Skin epidermis (tissue), 12 donors: ENCODE data around the gene FBXL22.
A peak's percentile ranks its signal among the peaks of the same experiment; 100 is the strongest.

Experiments
- H3K27ac ChIP-seq, 21 experiments: fragments of 200-600 bp; sonication (generic) in 11 of 21; one replicate each; pipeline ENCODE4 v1.5.0; 2020; ENCODE audit warnings: mild to moderate bottlenecking in 3 of 21, inconsistent platforms in 2 of 21, moderate library complexity in 2 of 21
- H3K4me3 ChIP-seq, 7 experiments: fragments of 200-600 bp; sonication (generic) in 2 of 7; one replicate each; pipeline ENCODE4 v1.5.0; 2020; ENCODE audit warnings: inconsistent platforms in 2 of 7, mild to moderate bottlenecking in 2 of 7, moderate library complexity in 1 of 7

The FBXL22 gene

GRCh38 chr15:63597038-63597790 is at the start of gene FBXL22:
Gene FBXL22 (plus strand): TSS chr15:63597387. CDS start chr15:63597393, 6 bp downstream.
- H3K27ac ChIP-seq: peak within 1 kb of the TSS in 18 of 21 experiments; percentile 1 to 90 (median 56)
- no peak within 1 kb of the TSS for H3K4me3 ChIP-seq

DNA sequence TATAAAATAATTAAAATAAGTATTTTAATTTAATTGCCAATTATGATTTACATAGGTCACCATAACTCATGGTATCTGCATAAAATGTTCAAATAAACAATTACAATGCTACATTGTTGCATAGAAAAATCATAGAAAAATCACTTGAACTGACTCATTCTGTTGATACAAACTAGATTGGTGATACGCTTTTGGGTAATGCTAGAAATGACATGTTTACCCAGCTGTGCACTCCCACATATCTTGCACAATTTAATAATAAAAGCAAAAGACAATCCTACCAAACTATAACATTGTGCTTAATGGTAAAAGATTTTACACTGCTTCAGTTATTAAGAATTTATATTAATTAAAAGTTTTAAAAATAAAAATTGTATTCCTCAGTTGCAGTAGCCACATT is 45.8 kb upstream of the FBXL22 start:
- Histone ChIP-seq H3K27ac (no peak overlapping the region), H3K4me3 (no peak overlapping the region)

DNA sequence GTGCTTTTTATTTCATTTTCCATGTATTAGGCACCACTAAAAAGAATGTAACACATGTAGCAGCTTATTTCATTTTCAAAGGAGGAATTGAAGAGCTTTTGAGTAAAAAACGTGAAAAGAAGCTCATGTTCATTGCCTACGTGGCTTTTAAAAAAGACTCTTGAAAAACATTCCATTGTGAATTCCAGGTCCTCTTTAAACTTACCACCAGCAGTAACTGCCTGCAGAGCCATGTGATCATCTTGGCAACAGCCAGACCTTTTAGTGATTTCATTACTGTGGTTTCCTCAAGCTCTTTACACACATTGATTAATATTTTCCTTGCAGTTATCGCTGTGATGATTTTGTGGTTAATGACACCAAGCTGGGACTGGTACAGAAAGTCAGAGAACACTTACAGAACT is 43.8 kb upstream of the FBXL22 start:
- Histone ChIP-seq H3K27ac (peak overlapping the region in 12 of 21 experiments; percentile 4 to 74 (median 44)), H3K4me3 (no peak overlapping the region)

DNA sequence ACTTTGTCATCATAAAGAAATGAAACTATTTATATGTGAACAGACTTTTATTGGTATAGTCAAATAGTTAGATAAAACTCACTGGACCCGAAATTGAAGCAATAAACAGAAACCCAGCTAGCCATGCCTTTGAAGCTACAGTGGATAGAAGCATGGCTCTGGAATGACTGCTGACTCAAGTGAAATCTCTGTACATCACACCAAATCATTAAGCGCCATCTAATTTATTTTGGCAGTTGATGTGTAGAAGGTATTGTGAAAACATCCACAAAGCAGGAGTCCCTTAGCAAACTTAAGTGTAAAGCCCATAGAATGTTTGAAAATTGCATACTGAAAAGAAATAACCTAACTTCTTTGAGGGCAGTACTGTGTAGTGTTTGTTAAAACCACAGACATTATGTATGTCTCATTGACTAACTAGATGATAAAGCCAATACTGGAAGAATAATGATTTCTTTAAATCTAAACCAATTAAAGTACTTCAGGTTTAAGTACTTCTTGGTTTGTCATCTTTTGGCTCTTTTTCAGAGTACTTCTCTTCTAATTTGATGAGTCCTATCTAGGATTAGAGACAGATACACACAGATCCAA is 42.8 kb upstream of the FBXL22 start:
- H3K27ac ChIP-seq: no peak overlapping the region
- no peak overlapping the region for H3K4me3 ChIP-seq

GRCh38 chr15:63555507-63555906 is 41.7 kb upstream of the FBXL22 start:
- Histone ChIP-seq H3K4me3 (no peak overlapping the region), H3K27ac (no peak overlapping the region)

DNA sequence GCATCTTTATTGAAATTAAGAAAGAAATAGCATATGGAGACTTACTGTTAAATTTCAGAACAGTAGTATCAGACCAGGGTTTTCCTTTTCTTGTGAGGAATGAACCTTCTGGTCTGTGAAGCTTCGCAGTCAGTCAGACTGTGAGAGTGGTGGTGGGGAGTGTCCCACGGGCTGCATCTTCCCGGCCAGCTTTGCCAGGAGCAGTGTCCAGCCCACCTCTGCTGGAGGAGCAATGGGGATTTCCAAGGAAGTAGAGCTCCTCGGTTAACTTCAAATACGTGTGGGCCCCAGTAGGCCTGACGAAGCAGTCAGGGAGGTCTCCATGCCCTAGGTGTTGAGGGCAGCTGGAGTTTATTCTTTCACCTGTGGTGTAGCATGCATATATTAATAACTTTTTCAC is 40.9 kb upstream of the FBXL22 start:
- Histone ChIP-seq H3K4me3 (no peak overlapping the region), H3K27ac (no peak overlapping the region)

DNA sequence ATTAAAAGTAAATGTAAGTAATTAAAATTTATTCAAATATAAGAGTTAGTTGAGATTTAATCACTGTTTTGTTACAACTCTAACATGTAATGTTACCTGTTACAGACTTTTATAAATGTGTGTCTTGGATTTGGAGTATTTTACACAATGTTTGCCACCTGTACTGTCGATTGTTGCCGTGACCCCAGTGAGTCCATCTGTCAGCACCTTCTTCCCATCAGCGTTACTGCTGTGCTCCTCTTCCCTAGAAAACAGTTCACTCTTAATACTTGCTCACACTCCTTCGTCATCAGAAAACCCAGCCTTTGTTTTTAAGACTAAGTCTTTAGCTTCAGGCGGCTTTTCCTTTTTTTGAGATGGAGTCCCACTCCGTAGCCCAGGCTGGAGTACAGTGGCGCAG is 40.5 kb upstream of the FBXL22 start:
- Histone ChIP-seq H3K4me3 (no peak overlapping the region), H3K27ac (peak overlapping the region in 1 of 21 experiments; percentile 19)

GRCh38 chr15:63559753-63560152 is 37.4 kb upstream of the FBXL22 start:
- no peak overlapping the region for H3K4me3 ChIP-seq

GRCh38 chr15:63560741-63561448 is 36.3 kb upstream of the FBXL22 start:
- no peak overlapping the region for H3K27ac ChIP-seq
- no peak overlapping the region for H3K4me3 ChIP-seq

More at GRCh38 chr15:63559753-63560152, 37.4 kb upstream of the FBXL22 start:
- no peak overlapping the region for H3K27ac ChIP-seq

DNA sequence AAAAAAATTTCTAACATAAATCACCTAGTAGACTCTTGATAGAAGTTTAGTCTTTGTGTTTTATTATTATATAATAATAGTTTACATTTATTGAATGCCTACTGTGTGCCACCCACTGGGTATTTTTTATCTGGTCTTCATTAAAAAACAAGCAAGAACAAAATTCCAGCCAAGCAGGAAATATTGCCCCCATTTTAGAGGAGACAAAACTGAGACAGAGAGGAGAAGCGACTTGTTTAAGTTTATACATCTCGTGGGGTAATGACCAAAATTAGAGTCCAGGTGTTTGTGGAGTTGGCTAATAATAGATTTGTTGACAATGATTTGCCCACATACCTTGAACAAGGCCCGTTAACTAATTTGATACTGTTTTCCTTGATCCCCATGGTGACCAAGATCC is 33.1 kb upstream of the FBXL22 start:
- Histone ChIP-seq H3K4me3 (no peak overlapping the region), H3K27ac (no peak overlapping the region)

- Histone ChIP-seq H3K4me3 (no peak overlapping the region), H3K27ac (no peak overlapping the region)
Measured at GRCh38 chr15:63565536-63566186, 31.5 kb upstream of the FBXL22 start.

GRCh38 chr15:63572749-63573464 is 24.3 kb upstream of the FBXL22 start:
- no peak overlapping the region for H3K4me3 ChIP-seq
- H3K27ac ChIP-seq: no peak overlapping the region

DNA sequence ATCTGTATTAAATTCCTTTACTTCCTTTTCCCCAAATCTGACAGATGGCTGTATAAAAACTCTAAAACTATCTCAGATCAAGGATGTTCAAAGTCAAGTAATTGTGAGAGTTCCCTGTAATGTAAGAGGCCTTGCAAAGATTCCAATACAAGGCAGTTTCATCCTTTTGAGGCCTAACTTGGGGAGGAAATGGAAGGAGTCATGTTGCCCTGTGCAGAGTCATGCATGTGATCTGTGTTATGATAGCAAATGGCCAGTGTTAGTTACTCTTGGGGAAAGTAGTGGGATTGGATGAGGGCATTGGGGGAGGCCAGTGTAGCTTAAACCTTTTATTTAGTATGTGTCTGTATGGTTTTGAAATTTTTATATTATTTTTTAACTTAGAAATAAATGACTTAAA is 23.7 kb upstream of the FBXL22 start:
- H3K4me3 ChIP-seq: no peak overlapping the region
- H3K27ac ChIP-seq: no peak overlapping the region

- no peak overlapping the region for H3K4me3 ChIP-seq
- H3K27ac ChIP-seq: no peak overlapping the region
Measured at GRCh38 chr15:63575312-63575711, 21.9 kb upstream of the FBXL22 start.

GRCh38 chr15:63576441-63576840 is 20.7 kb upstream of the FBXL22 start:
- no peak overlapping the region for H3K4me3 ChIP-seq
- peak overlapping the region in 1 of 21 experiments; percentile 19 for H3K27ac ChIP-seq

DNA sequence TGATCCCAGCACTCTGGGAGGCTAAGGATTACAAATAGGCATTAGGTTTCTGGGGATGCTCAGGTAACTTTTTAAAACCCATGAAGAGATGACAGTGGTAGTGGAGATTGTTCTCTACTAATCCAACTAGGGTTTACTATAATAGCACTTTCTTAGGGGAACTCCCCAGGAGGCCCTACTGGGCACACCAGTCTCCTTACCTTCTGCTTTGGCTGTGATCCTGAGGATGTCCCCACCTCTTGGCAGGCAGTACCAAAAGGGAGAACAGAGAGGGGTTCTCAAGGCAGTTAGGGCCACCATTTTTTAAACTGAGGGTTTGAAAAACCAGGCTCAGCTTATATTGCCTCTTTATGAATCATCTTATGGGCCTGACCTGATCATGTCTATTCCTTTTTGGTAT is 15.0 kb upstream of the FBXL22 start:
- Histone ChIP-seq H3K27ac (no peak overlapping the region), H3K4me3 (no peak overlapping the region)

GRCh38 chr15:63582718-63583426 is 14.3 kb upstream of the FBXL22 start:
- H3K4me3 ChIP-seq: no peak overlapping the region
- H3K27ac ChIP-seq: no peak overlapping the region

GRCh38 chr15:63586790-63587189 is 10.4 kb upstream of the FBXL22 start:
- H3K4me3 ChIP-seq: no peak overlapping the region
- no peak overlapping the region for H3K27ac ChIP-seq

- Histone ChIP-seq H3K4me3 (no peak overlapping the region), H3K27ac (no peak overlapping the region)
Measured at GRCh38 chr15:63587527-63587926, 9.7 kb upstream of the FBXL22 start.
